Measurements from ENCODE around the gene DNAH14. TPM values are rescaled to one million over a fixed set of nuclear protein-coding genes. Genes with fewer than 3 reads are reported as not detected.

DNAH14 gene
- total and polyA plus RNA-seq, 2 of the 4 experiments (the other 2 are of a cell fraction): 2.7 to 3.6 TPM

GRCh38 chr1:224996266-224996665 lies 66.8 kb downstream of the DNAH14 start:
- no TSS peak for BruUV-seq (replicated peaks)

More at GRCh38 chr1:224996266-224996665, 66.8 kb downstream of the DNAH14 start:
- no peak overlapping the region for H3K4ac ChIP-seq (ENCODE audit: low read depth, low read length)
- no peak overlapping the region for H2AK9ac ChIP-seq (replicated peaks; ENCODE audit: low read depth, low read length, poor library complexity)
- H3K4me1 ChIP-seq (ENCODE audit: control insufficient read depth, insufficient read depth, low read length): no peaks in the 10 kb centered on the region
- no peak overlapping the region for H3K9ac ChIP-seq (ENCODE audit: low read depth, low read length)
- no peaks in the 10 kb centered on the region; the same call in 1 of the 2 replicates for H3K9me3 ChIP-seq (ENCODE audit: control insufficient read depth, insufficient read depth, low read length)
- no CpG with 5 or more reads among the region's 1 CpG for WGBS, 2 experiments (ENCODE audit: extremely low coverage in 2 of 2, insufficient read length in 1 of 2)
- no peak overlapping the region for H2BK5ac ChIP-seq (ENCODE audit: low read depth, low read length, poor library complexity, severe bottlenecking)
- H4K20me1 ChIP-seq (ENCODE audit: insufficient read depth, low read length): no peaks in the 10 kb centered on the region
- H3K27me3 ChIP-seq (ENCODE audit: control insufficient read depth, insufficient read depth, low read length): no peaks in the 10 kb centered on the region
- no peak for ATAC-seq (ENCODE audit: low read depth)
- no peak overlapping the region for H4K5ac ChIP-seq (ENCODE audit: low read depth, low read length)
- no peak overlapping the region for H4K8ac ChIP-seq (ENCODE audit: low read depth in 2 of 2, low read length in 2 of 2)
- H2AFZ ChIP-seq (replicated peaks; ENCODE audit: low read length, poor library complexity): no peak overlapping the region
- H2BK20ac ChIP-seq (ENCODE audit: low read depth, low read length): no peak overlapping the region
- no peak overlapping the region for H2BK120ac ChIP-seq (ENCODE audit: low read depth, low read length)
- no peak overlapping the region for H2AK5ac ChIP-seq (ENCODE audit: low read depth, low read length)
- no peak overlapping the region for H3K4me3 ChIP-seq (ENCODE audit: insufficient read depth, low read depth, low read length)
- H3K23ac ChIP-seq (ENCODE audit: low read depth, low read length): no peak overlapping the region
- no peak overlapping the region for H3K56ac ChIP-seq (ENCODE audit: extremely low read depth, insufficient read depth, low read length)
- TF ChIP-seq FOS (IDR thresholded peaks at IDR 0.05; ENCODE audit: low read depth, low read length) (no peak), CTCF (conservative IDR thresholded peaks at IDR 0.05; ENCODE audit: low read depth, low read length) (no peak), MXI1 (IDR thresholded peaks at IDR 0.05; ENCODE audit: borderline replicate concordance, low read depth, low read length) (no peak), USF2 (IDR thresholded peaks at IDR 0.05; ENCODE audit: low read depth, low read length) (no peak), MAZ (IDR thresholded peaks at IDR 0.05; ENCODE audit: borderline replicate concordance, low read depth, low read length) (no peak), CHD1 (IDR thresholded peaks at IDR 0.05; ENCODE audit: low read depth, low read length) (no peak), RAD21 (IDR thresholded peaks at IDR 0.05; ENCODE audit: low read length) (no peak), NFE2L2 (IDR thresholded peaks at IDR 0.05; ENCODE audit: low read depth, low read length) (no peak), BHLHE40 (IDR thresholded peaks at IDR 0.05; ENCODE audit: low read depth, low read length) (no peak), MAFK (IDR thresholded peaks at IDR 0.05; ENCODE audit: low read depth, low read length) (no peak), POLR2A (IDR thresholded peaks at IDR 0.05; ENCODE audit: low read depth, low read length) (no peak), RFX5 (IDR thresholded peaks at IDR 0.05; ENCODE audit: low read depth, low read length) (no peak), SMC3 (IDR thresholded peaks at IDR 0.05; ENCODE audit: low read depth, low read length) (no peak), CEBPB (IDR thresholded peaks at IDR 0.05; ENCODE audit: low read depth, low read length) (no peak), ELK1 (IDR thresholded peaks at IDR 0.05; ENCODE audit: borderline replicate concordance, low read depth, low read length) (no peak), RCOR1 (IDR thresholded peaks at IDR 0.05; ENCODE audit: insufficient replicate concordance, low read length) (no peak)
- no peaks in the 10 kb centered on the region for H3K9me1 ChIP-seq (ENCODE audit: insufficient read depth, low read length)
- no peak overlapping the region for H3K27ac ChIP-seq (ENCODE audit: insufficient read depth, low read length)
- POLR2A ChIA-PET (ENCODE audit: unreplicated experiment): no interaction called here
- no peak overlapping the region for H4K91ac ChIP-seq (ENCODE audit: insufficient read depth, low read depth, low read length)
- intact Hi-C loops (cut with micrococcal nuclease): no loop called here
- no peak overlapping the region for H2BK15ac ChIP-seq (ENCODE audit: low read depth, low read length)
- H3K79me1 ChIP-seq (ENCODE audit: low read depth in 1 of 2, low read length in 2 of 2): no peaks in the 10 kb centered on the region
- H3K18ac ChIP-seq (ENCODE audit: low read depth, low read length): no peak overlapping the region
- in situ Hi-C loops (cut with MboI; ENCODE audit: low sequenced_read_pairs): no loop called here
- CTCF ChIA-PET: no interaction called here
- H3K36me3 ChIP-seq (ENCODE audit: control insufficient read depth, insufficient read depth, low read length): no peaks in the 10 kb centered on the region
- H3K14ac ChIP-seq (replicated peaks; ENCODE audit: low read depth, low read length): no peak overlapping the region
- H3K4me2 ChIP-seq (ENCODE audit: low read depth, low read length): no peak overlapping the region
- DNase-seq: no peak
- dilution Hi-C loops (cut with HindIII; ENCODE audit: low sequenced_read_pairs, unreplicated experiment): no loop called here

Data from IMR-90 (cell line).